ENCODE results near the gene RAB9B.

The RAB9B gene

GRCh38 chrX:103806862-103807474 is 25.1 kb downstream of the RAB9B start:
- no peak for DNase-seq

- DNase-seq, result no peak
Observed at GRCh38 chrX:103805860-103806259, 26.2 kb downstream of the RAB9B start.

GRCh38 chrX:103800318-103800717 is 31.7 kb downstream of the RAB9B start:
- DNase-seq, result no peak

- DNase-seq, result no peak
Observed at GRCh38 chrX:103797691-103798090, 34.4 kb downstream of the RAB9B start.

GRCh38 chrX:103794119-103794518 is 37.9 kb downstream of the RAB9B start:
- DNase-seq, result no peak

GRCh38 chrX:103793545-103793940 is 38.5 kb downstream of the RAB9B start:
- DNase-seq, result no peak

GRCh38 chrX:103792916-103793544 is 39.0 kb downstream of the RAB9B start:
- DNase-seq, result no peak

GRCh38 chrX:103791826-103792485 is 40.1 kb downstream of the RAB9B start:
- DNase-seq, result no peak

- no peak for DNase-seq
Observed at GRCh38 chrX:103791228-103791627, 40.8 kb downstream of the RAB9B start.

GRCh38 chrX:103789004-103789403 is 43.1 kb downstream of the RAB9B start:
- DNase-seq, result no peak

GRCh38 chrX:103783971-103784370 is 48.1 kb downstream of the RAB9B start:
- no peak for DNase-seq

GRCh38 chrX:103783196-103783595 is 48.9 kb downstream of the RAB9B start:
- no peak for DNase-seq

- no peak for DNase-seq
Observed at GRCh38 chrX:103782640-103783039, 49.4 kb downstream of the RAB9B start.

- no peak for DNase-seq
Observed at GRCh38 chrX:103781706-103782105, 50.4 kb downstream of the RAB9B start.

GRCh38 chrX:103781062-103781402 is 51.0 kb downstream of the RAB9B start:
- DNase-seq, result no peak

- DNase-seq, result no peak
Observed at GRCh38 chrX:103780336-103781061, 51.6 kb downstream of the RAB9B start.

- no peak for DNase-seq
Observed at GRCh38 chrX:103779141-103779789, 52.8 kb downstream of the RAB9B start.

GRCh38 chrX:103776546-103776945 is 55.5 kb downstream of the RAB9B start, which contains the start of gene PLP1:
Gene PLP1 (plus strand): TSS chrX:103776840. CDS start chrX:103776996, 156 bp downstream.
- no peak for DNase-seq

GRCh38 chrX:103774070-103774642 is 57.9 kb downstream of the RAB9B start:
- DNase-seq, result no peak

- DNase-seq, result no peak
Observed at GRCh38 chrX:103773445-103773844, 58.6 kb downstream of the RAB9B start.
